Neural progenitor cell (in vitro differentiated cells): ENCODE results near the gene RNF212.

Experiments used
- EZH2 ChIP-seq: fragments of 200-600 bp; sonication (generic); IDR thresholded peaks from 2 replicates; pipeline ENCODE4 v1.6.1; 2017; ENCODE audit warnings: antibody characterized with exemption, mild to moderate bottlenecking, moderate library complexity
- TF ChIP-seq, protein P1 (sequence below): fragments of 200-600 bp; sonication (generic); IDR thresholded peaks from 2 replicates; pipeline ENCODE4 v1.5.1; 2017; ENCODE audit warnings: antibody characterized with exemption, mild to moderate bottlenecking

DNA sequence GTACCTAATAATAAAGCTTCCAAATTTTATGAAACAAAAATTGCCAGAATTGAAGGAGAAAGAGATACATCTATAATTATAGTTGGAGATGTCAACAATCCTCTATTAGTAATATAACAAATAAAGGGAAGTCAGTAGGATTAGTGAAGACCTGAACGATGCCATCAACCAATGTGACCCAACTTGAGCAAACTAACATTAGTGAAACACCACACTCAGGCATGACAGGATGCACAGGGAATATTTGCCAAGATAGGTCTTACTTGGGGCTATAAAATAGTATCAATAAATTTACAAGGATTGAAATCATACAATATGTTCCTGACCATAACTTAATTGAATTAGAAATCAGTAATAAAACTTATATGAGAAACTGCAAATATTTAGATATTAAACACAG is 47.0 kb upstream of the RNF212 start:
- no peak for TF ChIP-seq EZH2
- TF ChIP-seq, protein P1, sequence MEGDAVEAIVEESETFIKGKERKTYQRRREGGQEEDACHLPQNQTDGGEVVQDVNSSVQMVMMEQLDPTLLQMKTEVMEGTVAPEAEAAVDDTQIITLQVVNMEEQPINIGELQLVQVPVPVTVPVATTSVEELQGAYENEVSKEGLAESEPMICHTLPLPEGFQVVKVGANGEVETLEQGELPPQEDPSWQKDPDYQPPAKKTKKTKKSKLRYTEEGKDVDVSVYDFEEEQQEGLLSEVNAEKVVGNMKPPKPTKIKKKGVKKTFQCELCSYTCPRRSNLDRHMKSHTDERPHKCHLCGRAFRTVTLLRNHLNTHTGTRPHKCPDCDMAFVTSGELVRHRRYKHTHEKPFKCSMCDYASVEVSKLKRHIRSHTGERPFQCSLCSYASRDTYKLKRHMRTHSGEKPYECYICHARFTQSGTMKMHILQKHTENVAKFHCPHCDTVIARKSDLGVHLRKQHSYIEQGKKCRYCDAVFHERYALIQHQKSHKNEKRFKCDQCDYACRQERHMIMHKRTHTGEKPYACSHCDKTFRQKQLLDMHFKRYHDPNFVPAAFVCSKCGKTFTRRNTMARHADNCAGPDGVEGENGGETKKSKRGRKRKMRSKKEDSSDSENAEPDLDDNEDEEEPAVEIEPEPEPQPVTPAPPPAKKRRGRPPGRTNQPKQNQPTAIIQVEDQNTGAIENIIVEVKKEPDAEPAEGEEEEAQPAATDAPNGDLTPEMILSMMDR = no peak
